Stimulated activated CD8-positive, alpha-beta memory T cell treated with anti-CD3 and anti-CD28 coated beads, Interleukin-15, amount 100 ng/mL, for 24 hours (primary cell): ENCODE measurements around the gene NSD2.

ENCODE experiments used
- DNase-seq: peaks from one replicate; pipeline ENCODE4 v3.0.0-alpha.2; 2020; ENCODE audit warnings: low read depth

Gene NSD2

DNA sequence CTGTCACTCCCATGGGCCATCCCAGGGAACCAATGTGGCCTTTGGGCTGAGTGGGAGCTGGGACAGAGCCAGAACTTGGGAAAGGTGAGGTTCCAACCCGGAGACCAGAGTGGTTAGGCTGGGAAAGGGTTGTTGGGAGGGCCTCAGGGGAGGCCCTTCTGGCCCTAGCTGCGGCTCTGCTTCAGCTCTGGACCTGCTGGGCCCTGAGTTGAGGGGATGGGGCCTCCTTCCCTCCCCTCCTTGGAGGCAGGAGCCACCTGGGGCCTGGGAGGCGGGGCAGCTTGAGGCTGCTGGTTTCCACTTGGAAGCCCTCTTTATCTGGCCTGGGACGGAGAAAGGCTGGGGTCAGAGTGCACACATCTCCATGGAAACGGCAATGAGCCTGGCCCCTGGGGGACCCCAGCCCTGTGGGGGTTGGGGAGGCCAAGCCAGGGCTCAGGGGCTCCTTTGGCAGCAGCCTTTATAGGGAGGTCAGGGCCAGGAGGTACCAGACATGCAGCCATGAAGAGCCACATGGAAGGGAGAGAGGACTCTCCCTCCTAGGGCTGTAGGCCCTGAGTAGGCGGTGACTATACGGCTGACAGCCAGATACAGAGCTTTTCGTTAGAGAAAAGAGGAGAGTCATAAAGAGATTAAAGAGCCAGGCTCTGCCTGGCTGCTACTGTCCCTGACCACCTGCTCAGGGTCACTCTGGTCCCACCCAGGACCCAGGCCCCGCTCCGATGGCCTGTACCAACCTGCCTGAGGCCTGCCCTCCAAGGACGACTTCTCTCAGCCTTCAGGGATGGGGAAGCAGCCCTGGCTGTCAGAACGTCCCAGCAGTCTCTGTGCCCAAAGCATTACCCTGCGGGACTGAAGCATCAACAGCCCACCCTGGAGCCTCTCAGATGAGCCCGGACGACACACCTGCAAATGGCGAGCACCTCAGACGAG, 6.9 kb upstream of the NSD2 start:
- DNase-seq: no peak

DNA sequence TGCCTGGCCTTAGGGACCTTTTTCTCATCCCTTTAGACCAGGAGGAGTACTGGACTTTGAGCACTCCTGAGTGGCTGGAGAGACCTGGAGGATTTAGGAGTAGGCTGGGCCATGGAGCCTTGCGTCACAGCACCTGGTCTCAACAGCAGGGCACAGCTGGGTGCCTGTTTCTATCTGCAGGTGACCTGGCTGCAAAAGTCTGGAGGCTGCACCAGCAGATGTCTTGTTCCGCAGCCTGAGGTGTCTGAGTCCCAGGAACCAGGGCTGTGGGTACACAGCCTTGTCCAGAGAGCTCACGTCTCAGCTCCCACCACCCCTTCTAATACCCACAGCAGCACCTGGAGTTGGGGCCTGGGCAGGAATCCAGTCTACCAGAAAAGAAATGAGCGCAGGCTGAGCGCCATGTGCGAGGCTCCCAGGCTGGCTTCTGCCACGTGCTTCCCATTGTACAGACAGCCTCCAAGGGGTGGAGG, 5.0 kb upstream of the NSD2 start:
- no peak for DNase-seq

DNA sequence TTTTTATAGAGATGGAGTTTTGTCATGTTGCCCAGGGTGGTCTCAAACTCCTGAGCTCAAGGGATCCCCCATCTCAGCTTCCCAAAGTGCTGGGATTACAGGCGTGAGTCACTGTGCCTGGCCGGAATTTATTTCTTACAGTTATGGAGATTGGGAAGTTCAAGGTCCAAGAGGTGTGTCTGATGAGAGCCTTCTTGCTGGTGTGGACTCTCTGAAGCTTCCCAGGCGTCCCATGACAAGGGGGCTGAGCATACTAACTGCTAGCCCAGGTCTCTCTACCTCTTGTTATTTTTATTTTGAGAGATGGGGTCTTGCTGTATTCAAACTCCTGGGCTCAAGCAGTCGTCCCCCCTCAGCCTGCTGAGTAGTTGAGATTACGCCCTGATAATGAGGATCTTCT, 2.9 kb upstream of the NSD2 start:
- DNase-seq: no peak

DNA sequence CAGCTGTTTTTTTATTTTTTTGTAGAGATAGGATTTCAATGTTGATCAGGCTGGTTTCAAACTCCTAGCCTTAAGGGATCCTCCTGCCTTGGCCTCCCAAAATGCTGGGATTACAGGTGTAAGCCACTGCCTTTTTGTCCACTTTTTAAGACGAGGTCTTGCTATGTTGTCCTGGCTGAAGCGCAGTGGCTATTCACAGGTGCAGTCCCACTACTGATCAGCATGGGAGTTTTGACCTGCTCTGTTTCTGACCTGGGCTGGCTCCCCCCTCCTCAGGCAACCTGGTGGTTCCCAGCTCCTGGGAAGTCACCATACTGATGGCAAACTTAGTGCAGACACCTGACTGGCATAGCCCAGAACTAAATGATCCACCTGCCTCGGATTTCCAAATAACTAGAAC, 2.3 kb upstream of the NSD2 start:
- DNase-seq: no peak

DNA sequence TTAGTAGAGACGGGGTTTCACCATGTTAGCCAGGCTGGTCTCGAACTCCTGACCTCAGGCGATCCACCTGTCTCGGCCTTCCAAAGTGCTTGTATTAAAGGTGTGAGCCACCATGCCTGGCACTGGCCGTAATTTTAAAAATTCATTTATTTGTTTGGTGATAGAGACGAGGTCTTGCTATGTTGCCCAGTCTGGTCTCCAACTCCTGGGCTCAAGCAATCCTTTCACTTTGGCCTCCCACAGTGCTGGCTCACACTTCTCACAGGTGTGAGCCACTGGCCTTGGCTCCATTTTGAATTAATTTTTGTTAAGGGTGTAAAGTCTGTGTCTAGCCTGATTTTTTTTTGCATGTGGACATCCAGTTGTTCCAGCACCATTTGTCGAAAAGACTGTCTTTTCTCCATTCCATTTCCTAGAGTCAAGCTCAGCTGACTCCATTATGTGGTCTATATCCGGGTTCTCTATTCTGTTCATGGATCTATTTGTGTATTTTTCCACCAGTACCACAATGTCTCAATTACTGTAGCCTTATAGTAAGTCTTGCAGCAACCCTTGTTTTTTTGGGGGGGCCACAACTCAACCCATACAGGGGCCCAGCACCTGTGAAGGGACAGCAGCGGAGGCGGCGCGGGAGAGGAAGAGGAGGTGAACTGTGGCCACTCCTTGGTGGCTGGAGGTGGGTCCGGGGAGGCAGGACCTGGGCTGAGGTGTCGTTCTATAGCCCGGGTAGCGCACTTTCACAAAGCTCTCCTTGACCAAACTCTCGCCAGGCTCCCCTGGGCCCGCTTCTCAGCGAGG, 1.5 kb upstream of the NSD2 start:
- no peak for DNase-seq

DNA sequence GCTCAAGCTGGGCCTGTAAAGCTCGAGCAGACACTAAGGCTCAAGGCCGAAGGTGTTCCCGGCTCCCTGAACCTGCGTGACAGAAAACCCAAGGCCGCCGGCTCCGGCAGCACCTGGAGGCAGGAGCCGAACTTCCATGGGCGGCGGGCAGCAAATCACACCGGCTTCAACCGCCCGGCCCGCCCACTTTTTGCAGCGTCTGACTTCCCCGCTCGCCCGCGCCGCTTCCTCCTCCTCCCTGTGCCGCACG, 940 bp upstream of the NSD2 start:
- DNase-seq: peak; percentile 66

DNA sequence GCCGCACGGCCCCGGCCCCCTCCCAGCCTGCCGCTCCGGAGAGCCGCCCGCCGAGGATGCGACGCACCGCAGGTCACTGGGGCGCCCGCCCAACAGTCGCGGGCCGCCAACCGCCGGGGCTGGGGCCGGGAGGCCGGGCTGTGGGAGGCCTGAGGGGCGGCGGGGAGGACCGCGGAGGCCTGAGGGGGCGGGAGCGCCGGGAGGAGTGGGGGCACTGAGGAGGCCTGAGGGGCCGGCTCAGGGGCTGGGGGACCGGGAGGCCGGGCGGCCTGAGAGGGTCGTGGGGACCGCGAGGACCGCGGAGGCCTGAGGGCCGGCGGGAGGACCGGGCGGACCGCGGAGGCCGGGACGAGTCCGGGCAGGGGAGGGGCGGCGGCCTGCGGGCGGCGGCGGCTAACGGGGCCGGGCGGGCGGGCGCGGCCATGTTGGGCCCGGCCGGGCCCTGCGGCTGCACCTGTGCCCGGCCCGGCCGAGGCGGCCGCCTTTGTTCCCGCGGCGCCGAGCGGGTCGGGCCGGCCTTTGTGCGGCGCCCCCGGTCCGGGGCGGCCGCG, 353 bp downstream of the NSD2 start:
- no peak for DNase-seq

DNA sequence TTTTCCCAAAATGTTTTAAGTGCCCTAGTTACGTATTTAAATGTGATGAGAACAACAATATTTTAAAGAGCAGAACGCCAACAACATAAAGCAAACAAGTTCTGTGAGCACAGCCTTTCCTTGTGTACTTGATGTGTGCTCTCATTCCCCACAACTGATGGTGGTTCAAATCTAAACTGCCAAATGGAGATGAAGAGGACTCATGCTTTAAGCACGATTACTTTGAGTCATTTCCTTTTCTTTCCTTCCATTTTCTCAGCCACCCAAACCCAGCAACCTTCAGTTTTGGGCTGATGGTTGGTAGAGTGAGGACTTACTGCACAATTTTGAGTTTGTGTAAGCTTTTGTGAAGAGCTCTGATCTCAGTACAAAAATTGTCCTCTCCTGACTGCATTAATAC, 1.7 kb downstream of the NSD2 start:
- no peak for DNase-seq

DNA sequence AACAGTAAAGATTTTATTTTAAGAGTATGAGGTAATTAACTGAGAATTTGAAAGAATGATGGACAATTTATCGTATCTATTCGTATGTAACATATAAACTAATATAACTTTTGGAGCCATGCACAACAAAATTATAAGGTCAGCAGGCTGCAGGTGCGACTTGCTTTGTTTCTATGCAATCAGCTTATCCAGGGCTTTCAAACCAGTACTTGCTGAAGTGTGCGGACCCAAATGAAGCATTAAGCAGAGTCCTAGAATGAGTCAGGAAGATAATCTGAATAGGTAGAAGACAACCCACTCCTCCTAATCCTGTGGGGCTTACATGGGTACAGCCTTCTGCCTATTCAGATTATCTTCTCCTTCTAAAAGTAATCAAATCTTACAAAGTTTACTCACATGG, 2.1 kb downstream of the NSD2 start:
- no peak for DNase-seq

DNA sequence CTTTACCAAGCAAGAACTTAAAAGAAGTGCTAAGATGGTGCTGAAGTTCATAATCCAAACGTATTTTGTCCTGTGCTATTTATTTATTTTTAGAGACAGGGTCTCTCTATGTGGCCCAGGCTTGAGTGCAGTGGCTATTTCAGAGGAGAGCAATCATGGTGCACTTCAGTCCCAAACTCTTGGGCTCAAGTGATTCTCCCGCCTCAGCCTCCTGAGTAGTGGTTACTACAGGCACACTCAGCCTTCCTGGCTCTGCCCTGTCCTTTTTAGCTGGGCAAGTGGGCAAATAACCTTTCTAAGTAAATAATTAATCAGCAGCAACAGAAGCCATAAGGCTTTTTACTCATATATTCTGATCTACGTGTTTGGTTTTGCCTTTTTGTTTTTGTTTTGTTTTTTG, 2.6 kb downstream of the NSD2 start:
- no peak for DNase-seq

DNA sequence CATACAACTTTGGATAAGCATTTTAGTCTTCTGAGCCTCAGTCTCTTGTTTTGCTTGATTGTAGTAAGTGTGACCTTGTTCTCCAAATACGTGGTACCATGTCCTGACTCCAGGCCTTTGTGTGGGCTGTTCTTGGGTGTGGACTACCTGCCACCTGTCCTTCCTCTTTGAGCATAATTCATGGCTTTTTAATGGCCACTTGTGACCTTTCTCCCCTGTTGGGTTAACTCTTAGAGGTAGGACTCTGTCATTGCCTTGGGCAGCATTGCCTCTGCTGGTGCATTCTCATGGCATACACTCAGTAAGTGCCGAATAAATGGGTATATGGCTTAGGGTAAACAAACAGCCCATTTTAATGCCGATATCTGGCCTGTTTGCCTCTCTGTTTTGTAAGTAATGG, 3.0 kb downstream of the NSD2 start:
- DNase-seq: no peak

DNA sequence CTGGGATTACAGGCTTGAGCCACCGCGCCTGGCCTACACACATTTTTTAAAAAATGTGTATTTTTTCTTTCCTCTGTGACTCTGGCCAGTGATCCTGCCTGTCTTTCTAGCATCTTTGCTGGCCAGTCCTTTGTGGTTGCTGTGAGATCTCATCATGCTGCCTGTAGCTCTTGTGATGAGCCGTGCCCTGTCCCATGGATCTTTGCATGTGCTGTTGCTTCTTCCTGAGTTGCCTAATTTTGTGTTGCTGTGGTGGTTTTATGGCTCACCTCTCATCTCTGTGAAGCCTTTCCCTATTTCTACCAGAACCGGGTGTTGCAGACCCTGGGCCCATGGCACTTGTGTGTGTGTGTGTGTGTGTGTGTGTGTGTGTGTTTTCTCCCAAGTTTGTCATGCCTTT, 8.3 kb downstream of the NSD2 start:
- DNase-seq: no peak

DNA sequence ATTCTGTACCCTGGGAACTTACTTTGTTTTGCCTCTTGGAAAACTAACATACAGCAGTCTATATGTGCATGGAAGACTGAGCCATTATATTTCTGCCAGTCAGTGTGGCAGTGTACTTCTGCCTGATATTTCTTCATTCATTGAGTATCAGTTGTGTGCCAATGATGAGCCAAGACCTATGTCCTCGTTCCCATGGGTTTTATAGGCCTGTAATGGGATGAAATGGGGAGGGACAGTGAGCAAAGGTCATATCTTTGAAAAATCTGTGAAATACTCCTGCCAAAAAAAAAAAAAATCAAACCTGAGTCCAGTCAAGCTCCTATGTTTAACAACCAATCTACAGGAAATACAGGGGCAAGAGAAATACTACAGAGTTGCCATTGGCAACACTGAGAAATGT, 9.1 kb downstream of the NSD2 start:
- DNase-seq: no peak

DNA sequence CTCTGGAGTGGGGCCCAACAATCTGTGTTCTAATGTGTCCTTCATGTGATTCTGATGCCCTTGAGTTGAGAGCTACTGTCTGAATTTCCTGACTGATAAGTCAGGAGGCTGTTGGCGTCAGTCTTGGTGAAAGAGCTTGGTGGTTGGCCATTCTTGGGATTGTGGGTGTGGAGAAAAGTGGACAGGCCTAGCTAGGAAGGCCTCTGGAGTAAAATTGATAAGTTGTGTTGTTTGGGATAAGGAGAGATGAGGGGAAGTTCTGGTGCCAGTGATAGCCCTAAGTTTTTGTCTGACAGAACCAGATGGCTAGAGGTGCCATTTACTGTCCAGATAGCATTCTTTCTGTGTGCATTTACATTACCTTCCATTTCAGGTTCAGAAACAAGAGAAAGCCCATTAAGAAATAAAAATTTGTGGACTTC, 11.7 kb downstream of the NSD2 start:
- DNase-seq: no peak

DNA sequence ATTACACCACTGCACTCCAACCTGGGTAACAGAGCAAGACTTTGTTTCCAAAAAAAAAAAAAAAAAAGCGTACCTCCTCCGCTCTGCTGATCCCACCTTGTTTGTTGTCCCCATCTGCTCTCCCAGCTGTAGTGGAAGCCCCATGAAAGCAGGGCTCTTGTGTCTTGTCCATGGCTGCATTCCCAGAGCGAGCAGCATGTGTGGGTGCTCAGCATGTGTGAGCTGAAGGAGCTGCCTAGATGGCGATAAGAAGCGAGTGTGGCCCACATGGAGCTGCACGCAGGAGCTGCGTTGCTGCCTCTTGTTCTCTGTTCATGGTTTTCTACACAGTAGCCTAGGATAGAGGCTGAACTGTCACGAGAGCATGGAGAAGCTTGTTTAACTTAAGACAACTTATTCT, 12.4 kb downstream of the NSD2 start:
- DNase-seq: no peak

DNA sequence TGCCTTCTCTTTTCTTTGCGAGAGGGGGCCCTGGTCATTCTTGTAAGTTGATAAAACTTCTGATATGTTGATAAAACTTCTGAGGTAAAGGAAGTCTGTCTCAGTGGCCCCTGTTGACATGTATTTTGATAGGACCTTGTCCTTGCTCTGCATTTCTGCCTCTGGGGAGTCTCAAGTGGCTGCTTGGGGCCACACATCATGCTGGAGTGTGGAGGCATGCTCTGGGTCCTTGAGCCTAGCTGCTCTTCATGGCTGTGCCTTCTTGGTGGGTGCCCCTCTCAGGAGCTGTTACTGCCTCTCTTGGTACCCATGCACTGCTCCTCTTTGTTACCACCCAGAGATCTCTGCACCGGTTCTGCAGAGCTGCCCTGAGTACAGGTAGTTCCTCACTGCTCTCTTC, 14.2 kb downstream of the NSD2 start:
- no peak for DNase-seq

DNA sequence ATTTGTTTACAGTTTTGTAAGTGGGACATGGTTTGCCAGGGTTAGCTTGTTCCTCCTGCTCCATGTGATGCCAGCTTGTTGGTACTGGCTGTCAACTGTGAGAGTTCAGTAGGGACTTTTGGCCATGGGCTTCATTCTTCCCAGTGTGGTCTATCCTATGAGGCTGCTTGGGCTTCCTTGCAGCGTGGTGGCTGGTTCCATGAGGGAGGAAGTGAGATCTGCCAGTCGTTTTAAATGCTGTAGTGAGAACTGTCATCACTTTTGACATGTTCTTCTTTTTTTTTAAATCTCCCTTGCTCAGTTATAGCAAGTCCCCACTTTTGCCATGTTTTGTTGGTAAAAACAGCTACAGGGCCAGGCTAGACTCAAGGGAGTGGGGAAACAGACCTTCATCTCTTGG, 15.9 kb downstream of the NSD2 start:
- DNase-seq: no peak

DNA sequence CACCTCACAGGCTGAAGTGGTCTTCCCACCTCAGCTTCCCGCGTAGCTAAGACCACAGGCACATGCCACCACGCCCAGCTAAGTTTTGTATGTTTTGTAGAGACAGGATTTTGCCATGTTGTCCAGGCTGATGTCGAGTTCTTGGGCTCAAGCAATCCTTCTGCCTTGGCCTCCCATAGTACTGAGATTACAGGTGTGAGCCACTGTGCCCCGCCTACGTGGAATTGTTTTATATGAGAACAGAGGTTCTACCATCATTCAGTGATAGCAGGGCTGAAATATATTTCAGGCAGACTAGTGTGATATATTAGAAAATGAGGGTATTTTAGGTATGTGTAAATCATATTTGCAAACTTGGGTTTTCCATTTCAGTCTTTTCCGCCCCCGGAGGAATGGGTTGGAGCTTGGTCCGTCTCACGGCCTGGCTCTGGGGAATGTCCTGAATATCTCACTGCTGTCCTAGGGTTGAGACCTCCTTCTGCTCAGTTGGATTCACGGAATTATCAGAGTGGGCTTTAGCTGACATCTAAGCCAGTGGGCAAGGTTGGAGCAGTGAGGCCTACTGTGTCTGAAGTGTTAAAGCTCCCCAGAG, 19.9 kb downstream of the NSD2 start:
- no peak for DNase-seq

DNA sequence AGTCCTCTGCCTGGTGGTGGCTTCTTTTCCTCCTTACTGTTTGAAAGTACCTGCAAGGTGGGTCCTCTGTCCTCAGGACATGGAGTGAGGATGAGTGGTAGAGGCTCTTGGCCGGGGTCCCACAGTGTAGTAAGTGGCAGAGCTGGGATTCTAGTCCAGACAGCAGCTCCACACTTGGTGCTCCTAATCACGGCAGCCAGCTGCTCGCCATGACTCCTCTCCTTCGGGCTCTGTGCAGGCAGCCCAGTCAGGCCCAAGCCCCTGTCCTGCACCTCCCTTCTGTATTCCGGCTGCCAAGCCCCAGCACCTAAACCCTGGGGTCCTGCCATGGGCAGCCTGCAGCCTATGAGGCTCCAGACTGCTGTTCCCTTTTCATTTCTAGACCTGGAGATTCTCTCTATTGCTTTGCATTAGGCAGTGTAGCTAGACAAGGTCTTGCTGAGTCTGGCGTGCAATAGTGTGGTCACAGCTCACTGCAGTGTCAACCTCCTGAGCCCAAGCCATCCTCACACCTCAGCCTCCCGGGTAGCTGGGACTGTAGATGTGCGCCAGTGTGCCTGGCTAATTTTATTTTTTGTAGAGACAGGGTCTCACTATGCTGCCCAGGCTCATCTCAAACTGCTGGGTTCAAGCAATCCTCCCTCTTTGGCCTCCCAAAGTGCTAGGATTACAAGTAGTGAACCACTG, 24.9 kb downstream of the NSD2 start:
- no peak for DNase-seq

DNA sequence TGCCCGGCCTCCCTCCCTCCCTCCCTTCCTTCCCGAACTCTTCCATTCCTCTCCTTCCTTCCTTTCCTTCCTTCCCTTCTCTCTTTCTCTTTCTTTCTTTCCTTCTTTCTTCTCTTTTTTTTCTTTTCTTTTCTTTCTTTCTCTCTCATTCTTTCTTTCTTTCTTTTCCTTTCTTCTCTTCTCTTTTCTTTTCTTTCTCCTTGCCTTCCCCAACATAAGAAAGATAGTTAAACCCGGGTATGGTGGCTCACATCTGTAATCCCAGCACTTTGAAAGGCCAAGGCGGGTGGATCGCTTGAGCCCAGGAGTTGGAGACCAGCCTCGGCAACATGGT, 25.4 kb downstream of the NSD2 start:
- DNase-seq: no peak

DNA sequence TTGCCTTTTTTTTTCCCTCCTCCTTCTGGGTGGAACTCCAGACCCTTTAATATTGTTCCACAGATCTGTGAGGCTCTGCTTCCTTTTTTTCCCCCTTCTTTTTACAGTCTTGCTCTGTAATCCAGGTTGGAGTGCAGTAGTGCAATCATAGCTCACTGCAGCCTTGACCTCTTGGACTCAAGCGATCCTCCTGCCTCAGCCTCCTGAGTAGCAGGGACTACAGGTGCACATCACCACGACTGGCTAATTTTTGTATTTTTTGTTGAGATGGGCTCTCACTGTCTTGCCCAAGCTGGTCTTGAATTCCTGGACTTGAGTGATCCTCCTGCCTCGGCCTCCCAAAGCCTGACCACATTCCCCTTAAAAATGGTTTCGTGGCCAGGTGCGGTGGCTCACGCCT, 26.8 kb downstream of the NSD2 start:
- DNase-seq: no peak

DNA sequence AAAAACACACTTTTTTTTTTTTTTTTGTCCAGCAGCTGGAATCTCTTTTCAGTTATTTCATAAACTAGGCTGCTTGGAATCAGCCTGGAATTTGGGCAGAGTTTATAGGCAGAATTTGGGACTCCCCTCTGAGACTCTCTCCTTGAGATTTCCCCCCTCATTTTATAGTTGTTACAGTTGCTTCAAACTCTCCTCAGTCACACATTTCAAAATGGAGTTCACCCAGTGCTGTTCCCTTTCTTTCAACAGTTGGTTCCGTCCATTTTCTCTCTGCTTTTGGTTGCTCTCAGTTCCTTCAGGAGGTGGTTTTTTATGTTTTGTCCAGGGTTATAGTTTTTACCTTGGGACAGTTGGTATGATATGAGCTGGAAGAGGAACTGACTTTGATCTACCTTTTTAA, 27.5 kb downstream of the NSD2 start:
- no peak for DNase-seq
